Endothelial cell of umbilical vein (primary cell): ENCODE data around the gene SLC24A3. TPM values are rescaled to one million over a fixed set of nuclear protein-coding genes. Genes with fewer than 3 reads are reported as not detected.

Experiments
- BruUV-seq: library from RNA; stranded (reverse); fragments of 400-500 nt; replicated peaks from 2 replicates; lab custom pipeline; 2021; lab: Mats Ljungman, UMichigan
- CTCF ChIA-PET: fragments of 300-600, 350-600 bp; sonication (Branson Sonifier 250); formaldehyde crosslinking; loops from one replicate; lab custom pipeline; 2021; ENCODE audit warnings: antibody characterized with exemption, inconsistent platforms; lab: Charles Lee
- POLR2A ChIA-PET: fragments of 300-600, 350-600 bp; sonication (Branson Sonifier 250); formaldehyde crosslinking; loops from one replicate; lab custom pipeline; 2021; ENCODE audit warnings: antibody characterized with exemption, inconsistent platforms; lab: Charles Lee
- DNase-seq: peaks from one replicate; pipeline ENCODE4 v3.0.0-alpha.2; 2011; ENCODE audit warnings: low read depth, low spot score
- FAIRE-seq: peaks from 2 replicates; lab custom pipeline; 2011; peaks lifted over from hg19 to GRCh38; lab: Jason Lieb, UNC
- H2AFZ ChIP-seq: 2 replicates; pipeline ENCODE4 v1.6.0; 2012; ENCODE audit warnings: low read depth, low read length, control low read depth, inconsistent platforms
- H3K27ac ChIP-seq: 2 replicates; pipeline ENCODE4 v1.5.1; 2011; ENCODE audit warnings: low read depth, mild to moderate bottlenecking, control low read depth, low read length, moderate library complexity; ENCODE audit not compliant: insufficient read depth
- H3K27me3 ChIP-seq, 2 experiments: 2 replicates each; pipeline versions ENCODE4 v1.6.0 to v1.6.1; 2011; ENCODE audit warnings: low read length in 2 of 2, mixed read lengths in 1 of 2; ENCODE audit not compliant: control insufficient read depth in 2 of 2, insufficient read depth in 2 of 2
- H3K36me3 ChIP-seq, 2 experiments: 2 replicates in 1 of 2; 3 replicates in 1 of 2; pipeline ENCODE4 v1.5.1; 2011; ENCODE audit warnings: low read length in 2 of 2, mild to moderate bottlenecking in 1 of 2, moderate library complexity in 1 of 2; ENCODE audit not compliant: control insufficient read depth in 2 of 2, insufficient read depth in 2 of 2; ENCODE audit errors: extremely low read depth in 1 of 2
- H3K4me1 ChIP-seq: 3 replicates; pipeline ENCODE4 v1.5.1; 2011; ENCODE audit warnings: mild to moderate bottlenecking, low read length; ENCODE audit not compliant: control insufficient read depth, insufficient read depth; ENCODE audit errors: extremely low read depth
- H3K4me2 ChIP-seq: 2 replicates; pipeline ENCODE4 v1.6.1; 2011; ENCODE audit warnings: low read length, control low read depth, mixed read lengths; ENCODE audit not compliant: insufficient read depth
- H3K4me3 ChIP-seq, 3 experiments: fragments of 200-600 bp in 1 of 3; sonication (generic), shearing (Covaris generic) in 1 of 3; replicated peaks in 1 of 3; 2 replicates each; pipeline ENCODE4 v1.5.1; 2011 to 2016; ENCODE audit warnings: control low read depth in 3 of 3, low read length in 3 of 3, mild to moderate bottlenecking in 2 of 3, inconsistent platforms in 1 of 3, low read depth in 1 of 3, moderate library complexity in 1 of 3; ENCODE audit not compliant: insufficient read depth in 1 of 3
- H3K79me2 ChIP-seq: 2 replicates; pipeline ENCODE4 v1.6.0; 2012; ENCODE audit warnings: low read length, inconsistent platforms; ENCODE audit not compliant: control insufficient read depth, insufficient read depth
- H3K9ac ChIP-seq: replicated peaks from 2 replicates; pipeline ENCODE3; 2011; ENCODE audit warnings: low read length, control low read depth; ENCODE audit not compliant: insufficient read depth; ENCODE audit errors: extremely low read depth
- H3K9me1 ChIP-seq: replicated peaks from 3 replicates; pipeline ENCODE4 v1.6.0; 2011; ENCODE audit warnings: mild to moderate bottlenecking, low read length; ENCODE audit not compliant: control insufficient read depth, insufficient read depth; ENCODE audit errors: extremely low read depth
- H3K9me3 ChIP-seq: replicated peaks from 2 replicates; pipeline ENCODE4 v1.5.1; 2012; ENCODE audit warnings: low read length, inconsistent platforms; ENCODE audit not compliant: control insufficient read depth, insufficient read depth
- H4K20me1 ChIP-seq: replicated peaks from 2 replicates; pipeline ENCODE3; 2011; ENCODE audit warnings: mild to moderate bottlenecking, low read length; ENCODE audit not compliant: control insufficient read depth, insufficient read depth; ENCODE audit errors: extremely low read depth
- EZH2 ChIP-seq: IDR thresholded peaks from 2 replicates; pipeline ENCODE4 v1.6.1; 2012; ENCODE audit warnings: borderline replicate concordance, low read depth, mild to moderate bottlenecking, moderate library complexity, low read length, inconsistent platforms; ENCODE audit not compliant: severe bottlenecking
- FOS ChIP-seq: IDR thresholded peaks from 2 replicates; pipeline ENCODE4 v1.6.1; 2011; ENCODE audit warnings: mild to moderate bottlenecking, low read length, moderate library complexity, borderline replicate concordance; ENCODE audit not compliant: insufficient read depth
- GATA2 ChIP-seq: IDR thresholded peaks from 2 replicates; pipeline ENCODE4 v1.7.0; 2011; ENCODE audit warnings: low read depth, mild to moderate bottlenecking, moderate library complexity, mixed read lengths, low read length; ENCODE audit not compliant: insufficient read length, insufficient read depth
- JUN ChIP-seq: IDR thresholded peaks from 2 replicates; pipeline ENCODE4 v1.6.1; 2011; ENCODE audit warnings: borderline replicate concordance, low read depth; ENCODE audit not compliant: insufficient read length, insufficient read depth
- MYC ChIP-seq: IDR thresholded peaks from one replicate; pipeline ENCODE4 v1.6.1; 2011; ENCODE audit warnings: mild to moderate bottlenecking, low read depth, low read length
- POLR2A ChIP-seq: IDR thresholded peaks from 2 replicates; pipeline ENCODE4 v1.6.1; 2012; ENCODE audit warnings: low read depth, mild to moderate bottlenecking, control low read depth, low read length
- POLR2AphosphoS5 ChIP-seq: IDR thresholded peaks from 2 replicates; pipeline ENCODE4 v1.6.1; 2012; ENCODE audit warnings: low read depth, mild to moderate bottlenecking, control low read depth, low read length, moderate library complexity; ENCODE audit not compliant: insufficient read depth
- dilution Hi-C: fragments of 300-500 bp; cut with MboI; formaldehyde crosslinking; loops from one replicate; pipeline ENCODE4 v1.15.0; 2019; ENCODE audit warnings: low sequenced_read_pairs; ENCODE audit not compliant: extremely low pct_ligation_motif_present
- intact Hi-C: fragments of 100-400 bp; cut with micrococcal nuclease; formaldehyde crosslinking; loops from one replicate; pipeline ENCODE4 v1.10.0; 2022
- polyA plus RNA-seq, 4 experiments: library from polyadenylated mRNA; depleted of rRNA in 3 of 4; stranded (reverse) in 3 of 4; unstranded in 1 of 4; fragments of >200 nt; gene quantifications; 2 replicates each; pipeline versions ENCODE4 v1.2.1 to v1.2.3, GENCODE V29; 2011 to 2012; ENCODE audit warnings: missing spikeins in 1 of 4
- total RNA-seq: library from RNA; stranded (reverse); gene quantifications from 2 replicates; pipeline ENCODE4 v1.2.3, GENCODE V29; 2021
- TF ChIP-seq, protein P1 (sequence below): IDR thresholded peaks from 2 replicates; pipeline ENCODE4 v1.6.1; 2011; ENCODE audit not compliant: insufficient read depth, insufficient read length
- TF ChIP-seq, protein P2 (sequence below), 2 donors: IDR thresholded peaks; 1 replicate in 1 of 2; 2 replicates in 1 of 2; pipeline ENCODE4 v1.5.1; 2011; ENCODE audit warnings: low read length in 2 of 2, mild to moderate bottlenecking in 2 of 2, moderate library complexity in 2 of 2, control low read depth in 1 of 2, inconsistent platforms in 1 of 2, low read depth in 1 of 2; ENCODE audit not compliant: insufficient read depth in 1 of 2; ENCODE audit errors: extremely low read depth in 1 of 2

SLC24A3 gene
- total and polyA plus RNA-seq, 2 donors (not counting 3 experiments of a cell fraction or from before 2014, with no cell fraction given), result not detected

DNA sequence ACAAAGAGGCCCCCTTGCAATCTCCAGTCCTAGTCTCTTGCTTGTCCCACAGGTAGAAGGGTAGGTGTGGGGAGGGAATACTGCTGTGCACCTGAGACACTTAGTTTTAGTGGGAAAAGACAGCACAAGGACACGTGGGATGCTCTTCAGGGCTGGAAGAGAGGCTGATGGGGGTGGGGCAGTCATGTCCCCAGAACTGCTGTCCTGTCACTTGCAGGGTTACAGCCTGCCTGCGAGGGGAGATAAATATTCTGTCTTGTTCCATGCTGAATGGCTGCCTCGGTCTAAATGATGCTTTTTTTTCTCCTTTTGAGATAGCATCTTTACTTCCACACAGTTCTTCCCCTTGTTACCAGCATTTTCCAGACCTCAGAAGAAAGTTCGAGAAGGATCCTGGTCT, 106.2 kb downstream of the SLC24A3 start:
- no peak overlapping the region for H3K4me2 ChIP-seq
- H3K27ac ChIP-seq, result no peak overlapping the region
- no peaks in the 10 kb centered on the region for H4K20me1 ChIP-seq
- POLR2A ChIA-PET, result no interaction called here
- FAIRE-seq (no peak), DNase-seq (no peak)
- no peaks in the 10 kb centered on the region for H3K79me2 ChIP-seq
- H3K4me1 ChIP-seq, result no peaks in the 10 kb centered on the region
- H3K27me3 ChIP-seq, result no peaks in the 10 kb centered on the region
- no peak overlapping the region for H3K4me3 ChIP-seq
- TF ChIP-seq, protein P1, sequence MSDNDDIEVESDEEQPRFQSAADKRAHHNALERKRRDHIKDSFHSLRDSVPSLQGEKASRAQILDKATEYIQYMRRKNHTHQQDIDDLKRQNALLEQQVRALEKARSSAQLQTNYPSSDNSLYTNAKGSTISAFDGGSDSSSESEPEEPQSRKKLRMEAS, result no peak
- TF ChIP-seq GATA2 (no peak), JUN (no peak), POLR2AphosphoS5 (no peak)
- BruUV-seq, result no TSS peak
- intact Hi-C loops, result no loop called here
- no peak overlapping the region for H2AFZ ChIP-seq
- dilution Hi-C loops, result no loop called here
- CTCF ChIA-PET, result no interaction called here
- no peaks in the 10 kb centered on the region for H3K36me3 ChIP-seq
- no peaks in the 10 kb centered on the region for H3K9me1 ChIP-seq
- H3K9ac ChIP-seq, result no peak overlapping the region
- H3K9me3 ChIP-seq, result no peaks in the 10 kb centered on the region

DNA sequence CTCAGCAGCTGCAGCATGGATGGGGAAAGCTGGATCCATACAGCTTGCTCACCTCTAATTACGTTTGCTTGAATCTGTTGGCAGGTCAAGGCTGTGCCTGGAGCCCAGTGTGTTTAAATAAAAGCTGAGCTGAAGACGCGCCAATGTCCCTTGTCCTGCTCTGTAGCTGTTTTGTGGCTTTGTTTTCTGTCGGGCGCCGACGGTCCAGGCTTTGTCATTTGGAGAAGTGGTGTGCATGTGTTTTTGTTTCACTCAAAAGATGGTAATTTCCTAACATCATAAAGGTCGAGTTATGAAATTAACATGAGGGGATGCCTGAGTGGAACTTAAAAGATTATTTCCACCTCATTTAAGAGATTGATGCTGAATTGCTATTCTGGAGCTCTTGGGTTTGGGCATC, 107.6 kb downstream of the SLC24A3 start:
- no peaks in the 10 kb centered on the region for H3K4me1 ChIP-seq
- no peaks in the 10 kb centered on the region for H3K79me2 ChIP-seq
- ChIA-PET POLR2A (no interaction called here), CTCF (no interaction called here)
- DNase-seq (no peak), FAIRE-seq (no peak)
- H3K9me1 ChIP-seq, result no peaks in the 10 kb centered on the region
- H3K36me3 ChIP-seq, result no peaks in the 10 kb centered on the region
- no peak overlapping the region for H3K27ac ChIP-seq
- dilution Hi-C loops, result no loop called here
- no peaks in the 10 kb centered on the region for H4K20me1 ChIP-seq
- no peak overlapping the region for H2AFZ ChIP-seq
- no peak for TF ChIP-seq POLR2A
- no peak for TF ChIP-seq POLR2AphosphoS5
- TF ChIP-seq FOS, result no peak
- no peak for TF ChIP-seq JUN
- TF ChIP-seq, protein P2, sequence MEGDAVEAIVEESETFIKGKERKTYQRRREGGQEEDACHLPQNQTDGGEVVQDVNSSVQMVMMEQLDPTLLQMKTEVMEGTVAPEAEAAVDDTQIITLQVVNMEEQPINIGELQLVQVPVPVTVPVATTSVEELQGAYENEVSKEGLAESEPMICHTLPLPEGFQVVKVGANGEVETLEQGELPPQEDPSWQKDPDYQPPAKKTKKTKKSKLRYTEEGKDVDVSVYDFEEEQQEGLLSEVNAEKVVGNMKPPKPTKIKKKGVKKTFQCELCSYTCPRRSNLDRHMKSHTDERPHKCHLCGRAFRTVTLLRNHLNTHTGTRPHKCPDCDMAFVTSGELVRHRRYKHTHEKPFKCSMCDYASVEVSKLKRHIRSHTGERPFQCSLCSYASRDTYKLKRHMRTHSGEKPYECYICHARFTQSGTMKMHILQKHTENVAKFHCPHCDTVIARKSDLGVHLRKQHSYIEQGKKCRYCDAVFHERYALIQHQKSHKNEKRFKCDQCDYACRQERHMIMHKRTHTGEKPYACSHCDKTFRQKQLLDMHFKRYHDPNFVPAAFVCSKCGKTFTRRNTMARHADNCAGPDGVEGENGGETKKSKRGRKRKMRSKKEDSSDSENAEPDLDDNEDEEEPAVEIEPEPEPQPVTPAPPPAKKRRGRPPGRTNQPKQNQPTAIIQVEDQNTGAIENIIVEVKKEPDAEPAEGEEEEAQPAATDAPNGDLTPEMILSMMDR (IDR thresholded peaks at IDR 0.05; ENCODE audit: extremely low read depth in 1 of 2, insufficient read depth in 1 of 2, low read depth in 1 of 2, low read length in 2 of 2), result no peak
- TF ChIP-seq, protein P1, result no peak
- TF ChIP-seq GATA2, result no peak
- no peak for TF ChIP-seq EZH2
- TF ChIP-seq MYC, result no peak
- no peak overlapping the region for H3K4me3 ChIP-seq
- H3K9me3 ChIP-seq, result no peaks in the 10 kb centered on the region
- H3K27me3 ChIP-seq, result no peaks in the 10 kb centered on the region
- no TSS peak for BruUV-seq
- no peak overlapping the region for H3K9ac ChIP-seq
- H3K4me2 ChIP-seq, result no peak overlapping the region
- intact Hi-C loops, result no loop called here
